Colonic mucosa (tissue), 4 donors: ENCODE data around the gene PSMB2. TPM values are rescaled to one million over a fixed set of nuclear protein-coding genes. Genes with fewer than 3 reads are reported as not detected.

Experiments used
- DNase-seq: peaks from one replicate; pipeline ENCODE4 v3.0.0-alpha.2; 2020
- H3K27ac ChIP-seq: fragments of 200-600 bp; one replicate; pipeline ENCODE4 v1.8.0; 2021
- H3K27me3 ChIP-seq: fragments of 200-600 bp; one replicate; pipeline ENCODE4 v1.8.0; 2021
- H3K36me3 ChIP-seq: fragments of 200-600 bp; one replicate; pipeline ENCODE4 v1.8.0; 2021
- H3K4me1 ChIP-seq: fragments of 200-600 bp; one replicate; pipeline ENCODE4 v1.8.0; 2021; ENCODE audit warnings: mild to moderate bottlenecking
- H3K4me3 ChIP-seq: fragments of 200-600 bp; one replicate; pipeline ENCODE4 v1.8.0; 2021
- H3K9ac ChIP-seq, 2 donors: one replicate each; pipeline ENCODE4 v1.7.0; 2013; ENCODE audit warnings: control low read depth in 2 of 2, low read depth in 2 of 2, low read length in 2 of 2
- H3K9me3 ChIP-seq: fragments of 200-600 bp; one replicate; pipeline ENCODE4 v1.8.0; 2021
- CTCF ChIP-seq: fragments of 200-600 bp; IDR thresholded peaks from one replicate; pipeline ENCODE4 v1.8.0; 2022; ENCODE audit warnings: antibody characterized with exemption, mild to moderate bottlenecking
- intact Hi-C: fragments of 100-400 bp; cut with DNase I; formaldehyde crosslinking; loops from one replicate; pipeline ENCODE4 v1.14.1; 2022
- total RNA-seq, 2 donors: library from RNA; stranded (reverse); fragmentation: NEBNext Ultra II Directional in 1 of 2; extraction: Animal tissue kit (Norgen Biotek cat#: 25700) in 1 of 2; gene quantifications; one replicate each; pipeline ENCODE4 v1.2.1, GENCODE V29; 2021
- donor health status: healthy.
- donor health status: DM: no; HTN: no; CAD: no.
- donor health status: DM: no; HTN: no; CAD: no.

Gene PSMB2
- total RNA-seq, 2 donors from 2014 or later, result 48.4 to 73.9 TPM

DNA sequence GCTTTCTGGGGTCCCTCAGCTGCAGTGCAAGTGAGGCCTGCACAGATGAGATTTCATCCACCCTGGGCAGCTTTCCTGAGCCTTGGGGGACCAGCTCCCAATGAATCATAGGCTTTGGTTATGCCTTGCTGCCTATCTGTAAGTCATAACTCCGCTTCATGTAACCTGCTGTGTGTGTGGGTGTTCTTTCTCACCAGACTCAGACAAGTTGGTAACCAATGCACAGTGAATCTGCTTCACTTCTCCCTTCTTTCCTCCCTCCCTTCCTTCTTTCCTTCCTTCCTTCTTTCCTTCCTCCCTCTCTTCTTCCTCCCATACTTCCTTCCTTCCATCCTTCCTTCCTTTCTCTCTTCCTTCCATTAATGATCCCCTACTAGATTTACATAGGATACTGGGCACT is 34.4 kb upstream of the PSMB2 start:
- Histone ChIP-seq H3K9ac (no peak overlapping the region), H3K36me3 (no peaks in the 10 kb centered on the region), H3K27me3 (no peaks in the 10 kb centered on the region), H3K4me3 (no peak overlapping the region), H3K4me1 (no peaks in the 10 kb centered on the region), H3K27ac (no peak overlapping the region), H3K9me3 (no peaks in the 10 kb centered on the region)
- intact Hi-C loops, result no loop called here
- TF ChIP-seq CTCF, result no peak
- DNase-seq, result no peak

DNA sequence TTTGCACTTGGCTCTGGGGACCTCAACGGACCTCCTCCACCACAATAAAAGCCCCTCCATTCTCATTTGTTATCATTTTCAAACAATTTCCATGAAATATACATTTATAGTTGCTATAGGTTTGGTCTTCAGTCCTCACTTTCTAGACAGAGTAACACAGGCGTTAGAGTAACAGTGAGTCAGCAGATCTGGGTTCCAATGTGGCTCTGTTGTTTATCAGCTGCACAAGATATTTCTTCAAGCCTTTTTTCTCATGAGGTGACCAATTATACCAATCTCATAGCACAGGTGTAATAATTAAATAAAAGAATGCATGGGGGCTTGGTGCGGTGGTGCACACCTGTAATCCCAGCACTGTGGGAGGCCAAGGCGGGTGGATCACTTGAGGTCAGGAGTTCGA is 32.8 kb upstream of the PSMB2 start:
- no peaks in the 10 kb centered on the region for H3K36me3 ChIP-seq
- H3K4me1 ChIP-seq, result no peaks in the 10 kb centered on the region
- intact Hi-C loops, result no loop called here
- H3K27ac ChIP-seq, result no peak overlapping the region
- H3K9ac ChIP-seq, result no peak overlapping the region
- H3K4me3 ChIP-seq, result no peak overlapping the region
- no peaks in the 10 kb centered on the region for H3K27me3 ChIP-seq
- H3K9me3 ChIP-seq, result no peaks in the 10 kb centered on the region
- no peak for TF ChIP-seq CTCF
- no peak for DNase-seq

DNA sequence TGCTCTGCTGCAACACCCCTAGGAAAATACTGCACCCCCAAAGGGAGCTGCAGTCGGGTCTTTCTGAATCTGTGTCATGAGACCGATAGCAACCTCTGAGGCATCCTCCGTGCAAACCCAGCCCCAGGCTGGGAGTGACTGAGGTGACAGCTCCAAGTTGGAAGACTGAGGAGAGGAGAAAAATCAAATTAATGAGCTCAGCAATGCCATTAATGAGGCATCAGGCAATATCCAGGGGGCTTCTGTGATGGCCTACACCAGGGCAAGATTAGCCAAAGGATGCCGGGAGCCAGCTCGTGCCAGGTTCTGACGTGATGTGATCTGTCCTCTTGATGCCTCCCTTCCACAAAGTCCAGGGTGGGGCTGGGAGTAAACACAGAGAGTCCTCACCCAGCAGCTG is 30.8 kb upstream of the PSMB2 start:
- no peaks in the 10 kb centered on the region for H3K4me1 ChIP-seq
- H3K36me3 ChIP-seq, result no peaks in the 10 kb centered on the region
- no peak for TF ChIP-seq CTCF
- no peak overlapping the region for H3K27ac ChIP-seq
- DNase-seq, result no peak
- no peaks in the 10 kb centered on the region for H3K27me3 ChIP-seq
- no peaks in the 10 kb centered on the region for H3K9me3 ChIP-seq
- no peak overlapping the region for H3K9ac ChIP-seq
- intact Hi-C loops, result no loop called here
- no peak overlapping the region for H3K4me3 ChIP-seq

GRCh38 chr1:35668506-35668905 is 27.2 kb upstream of the PSMB2 start:
- H3K4me1 ChIP-seq, result no peaks in the 10 kb centered on the region
- no peaks in the 10 kb centered on the region for H3K9me3 ChIP-seq
- no peaks in the 10 kb centered on the region for H3K36me3 ChIP-seq
- H3K27me3 ChIP-seq, result no peaks in the 10 kb centered on the region
- H3K4me3 ChIP-seq, result no peak overlapping the region
- TF ChIP-seq CTCF, result no peak
- intact Hi-C loops, result no loop called here
- no peak overlapping the region for H3K27ac ChIP-seq
- DNase-seq, result no peak
- no peak overlapping the region for H3K9ac ChIP-seq

DNA sequence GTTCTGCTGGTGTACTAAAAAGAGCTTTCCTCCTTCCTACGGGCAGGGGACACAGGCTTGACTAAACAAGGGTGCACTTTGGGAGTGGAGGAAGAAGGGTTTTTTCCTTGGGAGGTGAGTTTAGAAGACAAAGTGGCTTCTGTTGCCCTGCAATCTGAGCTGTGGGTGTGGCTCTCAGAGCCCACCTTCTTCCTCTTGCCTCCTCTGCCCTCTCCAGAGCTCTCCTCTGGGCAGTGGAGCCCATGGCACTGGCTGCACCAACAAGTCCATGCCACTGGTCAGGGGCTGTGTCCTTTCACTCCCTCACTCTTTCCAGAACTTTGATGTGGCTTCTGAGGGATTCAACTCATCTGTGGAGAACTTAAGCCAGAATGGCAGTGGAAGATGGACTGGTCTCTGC is 25.6 kb upstream of the PSMB2 start:
- no peak overlapping the region for H3K27ac ChIP-seq
- no peaks in the 10 kb centered on the region for H3K9me3 ChIP-seq
- H3K9ac ChIP-seq, result no peak overlapping the region
- no peak for DNase-seq
- no peak overlapping the region for H3K4me3 ChIP-seq
- H3K36me3 ChIP-seq, result no peaks in the 10 kb centered on the region
- intact Hi-C loops, result no loop called here
- H3K27me3 ChIP-seq, result no peaks in the 10 kb centered on the region
- H3K4me1 ChIP-seq, result no peaks in the 10 kb centered on the region
- TF ChIP-seq CTCF, result no peak

- intact Hi-C loops, result no loop called here
Observed at GRCh38 chr1:35666216-35666615, 24.9 kb upstream of the PSMB2 start.

More at GRCh38 chr1:35666216-35666615, 24.9 kb upstream of the PSMB2 start:
- H3K27ac ChIP-seq, result no peak overlapping the region
- no peak for TF ChIP-seq CTCF
- H3K4me3 ChIP-seq, result no peak overlapping the region
- H3K36me3 ChIP-seq, result no peaks in the 10 kb centered on the region
- no peaks in the 10 kb centered on the region for H3K27me3 ChIP-seq
- H3K9me3 ChIP-seq, result no peaks in the 10 kb centered on the region
- no peaks in the 10 kb centered on the region for H3K4me1 ChIP-seq
- H3K9ac ChIP-seq, result no peak overlapping the region
- no peak for DNase-seq
